Effector memory CD8-positive, alpha-beta T cell (primary cell): ENCODE measurements around the gene LITAFD.
"Not testable (repeated sequence)": the region's sequence is repeated elsewhere in the genome, so short reads cannot be mapped to it uniquely, and the experiment has no call there.

Source experiments
- ATAC-seq: fragments of 150-1000 bp; cut with Tn5 transposase; replicated peaks from 2 replicates; pipeline ENCODE4 v1.10.0; 2021; ENCODE audit warnings: mild to moderate bottlenecking, moderate library complexity
- DNase-seq, 3 experiments: peaks; one replicate each; pipeline ENCODE4 v3.0.0; 2021
- H3K27ac Mint-ChIP-seq, 2 donors: one replicate each; pipeline ENCODE4 v1.8.0; 2022; ENCODE audit warnings: mild to moderate bottlenecking in 2 of 2, mixed read lengths in 2 of 2, moderate library complexity in 2 of 2
- H3K27me3 Mint-ChIP-seq, 2 donors: one replicate each; pipeline ENCODE4 v1.8.0; 2022; ENCODE audit warnings: mixed read lengths in 2 of 2
- H3K36me3 Mint-ChIP-seq: one replicate; pipeline ENCODE4 v1.8.0; 2022; ENCODE audit warnings: mild to moderate bottlenecking, moderate library complexity, mixed read lengths; ENCODE audit not compliant: insufficient read depth
- H3K4me1 Mint-ChIP-seq, 2 donors: one replicate each; pipeline ENCODE4 v1.8.0; 2022; ENCODE audit warnings: low read depth in 2 of 2, mixed read lengths in 2 of 2
- H3K4me3 Mint-ChIP-seq, 2 donors: one replicate each; pipeline ENCODE4 v1.8.0; 2022; ENCODE audit warnings: mild to moderate bottlenecking in 2 of 2, mixed read lengths in 2 of 2, moderate library complexity in 2 of 2
- H3K9me3 Mint-ChIP-seq, 2 donors: one replicate each; pipeline ENCODE4 v1.8.0; 2022; ENCODE audit warnings: mixed read lengths in 2 of 2

Gene LITAFD

DNA sequence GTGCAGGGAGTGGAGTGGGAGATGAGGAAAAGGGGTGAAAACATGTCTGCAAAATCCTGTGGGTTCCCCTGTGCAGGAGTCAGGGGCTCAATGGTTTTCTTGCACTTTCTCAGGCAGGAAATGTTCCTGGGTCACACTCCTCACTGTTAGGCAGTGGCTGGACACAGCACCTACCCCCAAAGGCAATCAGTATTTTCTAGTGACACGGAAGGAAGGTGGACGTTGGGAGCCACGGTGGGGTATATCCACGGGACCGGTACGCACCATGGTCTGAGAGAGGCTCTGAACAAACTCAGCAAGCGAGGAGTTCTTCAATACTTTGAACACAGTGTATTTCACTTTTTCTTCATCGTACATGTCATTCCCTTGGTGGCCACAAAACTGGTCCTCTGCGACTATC, 20.9 kb downstream of the LITAFD start:
- peaks cover 1 to 5% of the 10 kb centered on the region in 2 donors for H3K4me1 Mint-ChIP-seq
- peaks cover 96% of the 10 kb centered on the region for H3K36me3 Mint-ChIP-seq
- no peak overlapping the region for H3K27ac Mint-ChIP-seq
- DNase-seq = no peak
- H3K27me3 Mint-ChIP-seq = no peaks in the 10 kb centered on the region
- no peak overlapping the region for H3K4me3 Mint-ChIP-seq
- no peak for ATAC-seq
- no peaks in the 10 kb centered on the region for H3K9me3 Mint-ChIP-seq

DNA sequence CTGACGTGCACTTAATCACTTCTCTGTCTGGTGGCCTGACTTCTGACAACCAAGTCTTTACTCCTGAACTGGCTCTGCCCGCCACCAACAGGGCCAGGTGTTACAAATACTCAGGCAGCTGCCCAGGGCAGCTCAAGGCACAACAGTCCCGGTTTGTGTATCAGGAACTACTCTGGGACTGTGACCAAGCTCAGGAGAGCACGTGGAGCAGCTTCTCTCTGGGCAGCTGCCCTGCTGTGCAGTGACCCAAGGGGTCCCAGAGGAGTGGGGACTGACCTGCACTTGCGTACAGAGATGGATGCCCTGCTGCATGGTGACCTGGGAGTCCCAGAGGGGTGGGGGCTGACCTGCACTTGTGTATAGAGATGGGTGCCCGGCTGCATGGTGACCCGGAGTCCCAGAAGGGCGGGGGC, 21.9 kb downstream of the LITAFD start:
- Mint-ChIP-seq H3K36me3 (peaks cover 96% of the 10 kb centered on the region), H3K9me3 (no peaks in the 10 kb centered on the region), H3K27me3 (no peaks in the 10 kb centered on the region), H3K4me3 (no peak overlapping the region), H3K4me1 (peaks cover 2 to 6% of the 10 kb centered on the region in 2 donors), H3K27ac (no peak overlapping the region)
- ATAC-seq (no peak), DNase-seq (no peak)

DNA sequence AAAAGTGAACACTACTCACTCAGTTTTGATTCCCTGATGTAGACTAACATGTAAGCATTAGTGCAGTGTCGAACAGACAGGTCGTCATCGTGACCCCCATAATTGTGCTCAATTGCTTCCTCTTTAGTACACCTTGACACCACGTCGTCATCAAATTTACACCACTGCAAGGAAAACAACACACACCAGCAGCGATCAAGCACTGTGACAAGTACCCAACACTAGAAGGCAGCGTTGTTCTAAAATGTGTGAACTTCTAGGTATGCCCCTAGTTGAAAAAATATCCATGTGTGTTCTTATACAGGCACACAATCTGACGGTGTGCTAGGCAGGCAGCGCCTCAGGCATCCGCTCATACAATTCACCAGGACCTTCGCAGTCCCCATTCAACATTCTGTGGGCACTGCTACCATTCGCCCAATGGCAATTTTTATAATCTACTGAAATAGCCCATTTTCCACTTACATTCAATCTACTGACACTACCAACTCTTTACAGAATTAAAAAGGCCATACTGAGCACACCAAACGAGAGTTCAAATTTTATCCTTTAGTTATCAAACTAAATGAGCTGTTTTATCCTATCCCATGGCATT, 23.1 kb downstream of the LITAFD start:
- Mint-ChIP-seq H3K27ac (peak overlapping the region in 1 of 2 donors; percentile 20), H3K9me3 (no peaks in the 10 kb centered on the region)

DNA sequence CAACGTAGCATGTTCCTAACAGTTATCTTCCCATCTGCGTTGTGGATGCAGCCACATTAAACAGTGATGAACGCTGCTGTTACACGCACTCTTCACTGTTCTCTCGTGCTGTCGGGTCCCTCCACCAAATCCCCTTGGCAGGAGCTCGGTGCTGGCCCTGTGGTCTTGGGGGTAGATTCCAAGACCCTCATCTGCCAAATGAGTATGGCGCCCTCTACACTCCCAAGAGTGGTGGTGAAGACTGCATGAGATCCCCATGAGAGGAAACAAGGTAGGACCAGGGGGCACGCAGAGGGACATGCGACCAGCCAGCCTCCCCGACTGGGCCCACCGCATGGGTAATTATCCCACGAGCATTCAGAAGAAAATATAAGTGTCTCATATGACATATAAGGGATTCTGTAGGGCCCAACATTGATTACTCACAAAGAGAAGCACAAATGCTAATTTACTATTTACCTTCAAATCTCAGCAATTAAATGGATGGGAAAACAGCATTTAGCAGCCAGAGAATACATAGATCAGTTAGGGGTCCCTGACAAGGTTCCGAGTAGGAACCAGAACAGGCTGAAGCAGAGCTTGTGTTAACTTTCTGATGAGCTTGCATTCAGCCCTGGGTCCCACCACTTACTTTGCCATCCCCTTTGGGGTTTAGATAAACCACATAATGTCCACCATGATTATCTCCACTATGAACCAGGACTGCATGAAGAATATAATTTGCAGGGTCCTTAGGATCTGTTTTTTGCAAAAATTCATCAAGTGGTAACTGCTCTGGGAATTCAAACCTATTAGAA, 23.8 kb downstream of the LITAFD start:
- H3K9me3 Mint-ChIP-seq = no peaks in the 10 kb centered on the region
- DNase-seq (no peak), ATAC-seq (no peak)
- no peak overlapping the region for H3K4me3 Mint-ChIP-seq
- H3K27ac Mint-ChIP-seq = peak overlapping the region in 1 of 2 donors; percentile 20
- H3K36me3 Mint-ChIP-seq = peaks cover 93% of the 10 kb centered on the region
- no peaks in the 10 kb centered on the region for H3K27me3 Mint-ChIP-seq
- H3K4me1 Mint-ChIP-seq = peaks cover 6 to 16% of the 10 kb centered on the region in 2 donors

More for the DNA sequence above, 23.1 kb downstream of the LITAFD start:
- Mint-ChIP-seq H3K4me1 (peaks cover 3 to 9% of the 10 kb centered on the region in 2 donors), H3K36me3 (peaks cover 93% of the 10 kb centered on the region), H3K27me3 (no peaks in the 10 kb centered on the region), H3K4me3 (no peak overlapping the region)
- DNase-seq (no peak), ATAC-seq (peak; percentile 54)

DNA sequence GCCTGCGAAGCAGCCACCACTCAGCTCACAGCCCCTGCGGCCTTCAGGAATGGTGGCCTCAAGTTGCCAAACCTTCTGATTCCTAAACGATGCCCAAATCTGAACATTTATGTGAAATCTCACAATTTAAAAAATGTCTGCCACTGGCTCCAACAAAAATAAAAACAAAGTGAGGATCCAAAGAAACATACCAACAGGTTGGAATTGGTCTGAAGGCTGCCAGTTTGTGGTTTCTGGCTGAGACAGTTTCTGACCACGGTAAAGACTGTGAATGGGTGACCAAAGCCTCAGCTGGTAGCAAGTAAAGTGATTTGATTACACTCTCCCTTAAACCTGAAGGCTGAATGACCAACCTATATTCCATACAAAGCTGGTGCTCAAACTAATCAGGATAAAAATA, 24.9 kb downstream of the LITAFD start:
- Mint-ChIP-seq H3K36me3 (peaks cover 93% of the 10 kb centered on the region), H3K4me1 (peaks cover 12 to 24% of the 10 kb centered on the region in 2 donors), H3K27ac (no peak overlapping the region), H3K9me3 (no peaks in the 10 kb centered on the region), H3K4me3 (no peak overlapping the region), H3K27me3 (no peaks in the 10 kb centered on the region)
- ATAC-seq = no peak
- no peak for DNase-seq

DNA sequence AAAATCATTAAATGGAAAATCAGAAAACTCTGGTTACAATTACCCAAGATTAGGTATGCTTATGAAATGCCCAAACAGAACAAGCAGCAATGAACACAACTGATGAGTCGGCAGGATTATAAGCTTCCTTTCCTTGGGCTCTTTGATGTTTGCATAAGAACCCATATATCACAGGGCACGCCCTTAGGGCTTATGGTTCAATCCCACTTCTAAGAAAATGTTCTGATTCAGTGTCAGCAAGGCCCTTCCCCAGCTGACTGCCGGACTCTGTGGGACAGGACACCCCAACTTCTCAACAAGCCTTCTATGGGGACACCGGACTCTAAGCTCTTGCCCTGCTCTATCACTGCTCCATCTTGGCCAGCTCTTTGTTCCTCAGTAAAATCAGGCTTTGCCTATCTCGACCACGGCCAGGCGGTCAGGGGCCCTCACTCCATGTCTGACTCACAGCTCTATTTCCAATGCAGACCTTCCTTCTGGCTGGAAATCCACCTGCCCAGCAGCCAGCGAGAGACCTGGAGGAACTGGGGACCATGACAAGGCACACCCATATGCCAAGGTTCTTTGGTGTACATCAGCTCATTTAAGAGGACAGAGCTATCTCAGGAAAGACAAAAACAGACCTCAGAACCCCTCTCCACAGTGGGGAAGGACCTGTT, 26.8 kb downstream of the LITAFD start:
- peaks cover 93% of the 10 kb centered on the region for H3K36me3 Mint-ChIP-seq
- no peak for DNase-seq
- H3K4me1 Mint-ChIP-seq = peaks cover 12 to 24% of the 10 kb centered on the region in 2 donors
- peak overlapping the region; percentile 36 to 72 for H3K27ac Mint-ChIP-seq
- no peak overlapping the region for H3K4me3 Mint-ChIP-seq
- H3K9me3 Mint-ChIP-seq = no peaks in the 10 kb centered on the region
- H3K27me3 Mint-ChIP-seq = no peaks in the 10 kb centered on the region
- no peak for ATAC-seq

DNA sequence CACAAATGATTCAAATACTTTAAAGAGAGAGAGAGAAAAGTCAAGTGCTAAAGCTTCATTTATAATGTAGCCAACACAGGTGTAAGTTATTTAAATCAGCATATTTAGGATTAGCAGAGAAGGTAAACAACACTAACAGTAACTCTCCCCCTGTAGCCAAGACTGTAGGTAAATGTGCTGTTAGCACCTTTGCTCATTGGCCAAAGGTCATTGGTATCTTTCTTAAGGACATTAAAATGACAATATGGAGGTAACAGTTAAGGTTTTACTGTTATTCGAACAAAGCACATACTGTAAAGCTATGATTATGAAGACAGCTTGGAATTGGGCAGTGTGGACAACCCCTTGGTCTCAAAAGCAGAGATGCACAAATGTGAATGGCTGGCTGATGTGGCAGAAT, 28.7 kb downstream of the LITAFD start:
- H3K27me3 Mint-ChIP-seq = no peaks in the 10 kb centered on the region
- H3K4me1 Mint-ChIP-seq = peaks cover 21 to 29% of the 10 kb centered on the region in 2 donors
- ATAC-seq = no peak
- H3K4me3 Mint-ChIP-seq = no peak overlapping the region
- H3K36me3 Mint-ChIP-seq = peaks cover 93% of the 10 kb centered on the region
- H3K9me3 Mint-ChIP-seq = no peaks in the 10 kb centered on the region
- no peak for DNase-seq
- peak overlapping the region in 1 of 2 donors; percentile 36 for H3K27ac Mint-ChIP-seq

DNA sequence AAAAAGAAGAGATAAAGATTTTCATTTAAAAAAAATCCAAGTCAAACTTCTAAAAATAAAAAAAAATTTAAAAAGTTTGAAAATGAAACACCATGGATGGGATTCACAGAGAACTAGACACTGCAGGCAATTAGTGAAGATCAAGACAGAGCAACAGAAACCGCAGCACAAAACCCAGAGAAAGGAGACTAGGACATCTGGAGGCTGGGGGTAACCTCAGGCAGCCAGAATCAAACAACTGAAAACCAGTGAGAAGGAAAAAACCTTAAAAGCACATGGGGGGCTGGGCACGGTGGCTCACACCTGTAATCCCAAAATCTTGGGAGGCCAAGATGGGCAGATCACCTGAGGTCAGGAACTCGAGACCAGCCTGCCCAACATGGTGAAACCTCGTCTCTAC, 30.6 kb downstream of the LITAFD start:
- no peaks in the 10 kb centered on the region for H3K27me3 Mint-ChIP-seq
- DNase-seq = no peak
- no peak for ATAC-seq
- peaks cover 95% of the 10 kb centered on the region for H3K36me3 Mint-ChIP-seq
- peak overlapping the region in 1 of 2 donors; percentile 78 for H3K27ac Mint-ChIP-seq
- H3K9me3 Mint-ChIP-seq = no peaks in the 10 kb centered on the region
- H3K4me1 Mint-ChIP-seq = peaks cover 21 to 43% of the 10 kb centered on the region in 2 donors
- no peak overlapping the region for H3K4me3 Mint-ChIP-seq

DNA sequence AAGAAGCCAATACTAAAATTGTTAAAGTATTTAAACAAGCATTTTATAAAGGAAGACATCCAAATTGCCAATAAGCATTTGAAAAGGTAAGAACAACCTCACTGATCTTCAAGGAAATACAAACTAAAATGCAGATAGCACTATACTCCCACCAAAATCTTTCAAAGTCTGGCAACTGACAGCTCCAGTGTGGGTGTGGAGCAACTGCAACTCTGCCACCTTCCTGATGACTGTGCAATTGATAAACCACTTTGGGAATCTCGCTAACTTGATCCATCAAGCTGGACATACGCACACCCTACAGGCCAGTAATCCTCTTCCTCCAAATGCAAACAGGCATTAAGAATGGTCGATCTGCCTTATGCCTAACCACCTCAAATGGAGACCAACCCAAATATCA, 31.9 kb downstream of the LITAFD start:
- H3K36me3 Mint-ChIP-seq = peaks cover 95% of the 10 kb centered on the region
- ATAC-seq (no peak), DNase-seq (no peak)
- H3K4me3 Mint-ChIP-seq = no peak overlapping the region
- H3K9me3 Mint-ChIP-seq = no peaks in the 10 kb centered on the region
- H3K27me3 Mint-ChIP-seq = no peaks in the 10 kb centered on the region
- peak overlapping the region; percentile 60 to 66 for H3K27ac Mint-ChIP-seq
- peaks cover 22 to 41% of the 10 kb centered on the region in 2 donors for H3K4me1 Mint-ChIP-seq

DNA sequence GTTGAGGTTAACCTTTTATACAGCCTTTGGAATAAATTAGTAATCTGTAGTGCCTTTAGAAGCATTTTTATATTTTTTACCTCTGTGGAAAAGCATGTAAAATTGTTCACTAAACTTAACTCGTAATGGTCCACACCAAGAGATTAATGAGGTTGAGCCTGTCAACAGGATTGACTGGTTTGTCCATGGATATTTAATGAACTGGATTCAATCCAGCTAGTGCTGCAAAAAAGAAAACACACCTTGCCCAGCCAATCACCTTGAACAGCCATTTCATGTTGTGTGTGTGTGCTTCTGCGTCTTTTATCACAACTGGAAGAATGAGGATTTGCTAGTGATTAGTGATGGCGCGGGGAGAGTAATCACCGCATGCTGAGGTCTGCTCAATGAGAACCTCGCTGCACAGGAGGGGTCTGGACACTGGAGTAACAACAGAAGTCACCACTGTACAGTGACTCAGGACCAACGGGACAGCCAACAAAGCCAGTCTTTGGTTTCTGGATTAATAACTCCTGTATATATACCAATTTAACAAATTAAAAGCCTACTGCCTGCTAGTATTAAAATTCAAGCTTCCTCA, 33.7 kb downstream of the LITAFD start:
- no peaks in the 10 kb centered on the region for H3K9me3 Mint-ChIP-seq
- peaks cover 97% of the 10 kb centered on the region for H3K36me3 Mint-ChIP-seq
- no peaks in the 10 kb centered on the region for H3K27me3 Mint-ChIP-seq
- DNase-seq = no peak
- H3K4me3 Mint-ChIP-seq = no peak overlapping the region
- H3K4me1 Mint-ChIP-seq = peaks cover 24 to 41% of the 10 kb centered on the region in 2 donors
- no peak for ATAC-seq
- peak overlapping the region in 1 of 2 donors; percentile 26 for H3K27ac Mint-ChIP-seq

DNA sequence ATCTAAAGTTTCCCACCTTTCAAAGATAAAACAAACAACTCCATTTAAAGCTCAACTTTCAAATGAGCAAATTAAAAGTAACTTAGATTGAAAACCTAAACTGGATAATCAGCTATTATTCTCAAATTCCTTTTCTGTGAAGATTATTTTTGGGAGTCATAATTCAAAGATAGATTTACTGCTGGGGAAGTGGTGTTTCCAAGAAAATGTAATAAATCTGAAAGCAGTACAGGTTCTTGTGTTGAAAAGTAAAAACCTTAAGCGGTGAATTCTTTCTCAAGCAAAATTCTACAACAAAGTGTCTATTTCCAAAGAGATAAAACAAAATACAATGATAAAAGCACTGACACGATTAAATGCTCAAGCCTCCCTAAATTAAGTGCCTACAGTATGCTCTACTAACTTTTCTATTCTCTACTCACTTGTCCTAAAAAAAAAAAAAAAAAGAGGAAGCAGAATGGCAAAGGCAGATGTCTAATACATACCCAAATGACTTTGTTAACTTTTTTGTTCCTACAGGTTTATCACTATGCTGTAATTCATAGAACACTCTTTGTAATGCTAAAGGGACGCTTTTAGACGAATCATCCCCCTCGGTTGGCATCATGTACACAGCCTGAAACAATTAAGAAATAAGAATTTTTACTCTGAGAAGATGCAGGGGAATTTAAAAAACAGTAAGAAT, 34.5 kb downstream of the LITAFD start:
- Mint-ChIP-seq H3K4me1 (peaks cover 19 to 32% of the 10 kb centered on the region in 2 donors), H3K27ac (peak overlapping the region; percentile 60 to 84), H3K9me3 (no peaks in the 10 kb centered on the region), H3K36me3 (peaks cover 95% of the 10 kb centered on the region), H3K4me3 (no peak overlapping the region), H3K27me3 (no peaks in the 10 kb centered on the region)
- DNase-seq (no peak), ATAC-seq (no peak)

DNA sequence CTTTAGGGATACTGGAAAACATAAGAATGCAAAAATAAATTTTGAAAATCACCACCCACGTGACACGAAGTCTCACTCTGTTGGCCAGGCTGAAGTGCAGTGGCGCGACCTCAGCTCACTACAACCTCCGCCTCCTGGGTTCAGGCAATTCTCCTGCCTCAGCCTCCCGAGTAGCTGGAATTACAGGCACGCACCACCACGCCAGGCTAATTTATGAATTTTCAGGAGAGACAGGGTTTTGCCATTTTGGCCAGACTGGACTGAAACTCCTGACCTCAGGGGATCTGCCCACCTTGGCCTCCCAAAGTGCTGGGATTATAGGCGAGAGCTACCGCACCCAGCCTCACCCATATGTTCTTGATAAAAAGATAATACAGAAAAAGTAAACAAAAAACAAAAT, 35.2 kb downstream of the LITAFD start:
- H3K36me3 Mint-ChIP-seq = peaks cover 95% of the 10 kb centered on the region
- H3K9me3 Mint-ChIP-seq, DNase-seq, H3K4me3 Mint-ChIP-seq, ATAC-seq, H3K27me3 Mint-ChIP-seq: not testable (repeated sequence)
- peak overlapping the region; percentile 60 to 84 for H3K27ac Mint-ChIP-seq
- peaks cover 19 to 31% of the 10 kb centered on the region in 2 donors for H3K4me1 Mint-ChIP-seq
